SU-DHL-6 (cell line): ENCODE data around the gene GNAO1.

ENCODE experiments used
- H2AFZ ChIP-seq: fragments of 200-600 bp; sonication (generic); 2 replicates; pipeline ENCODE4 v1.6.1; 2014; ENCODE audit warnings: low read depth, mild to moderate bottlenecking, moderate library complexity, mixed read lengths, antibody characterized with exemption, low read length; ENCODE audit not compliant: severe bottlenecking
- H3F3A ChIP-seq: fragments of 200-600 bp; shearing (Covaris generic); 2 replicates; pipeline ENCODE4 v1.6.0; 2016; ENCODE audit warnings: antibody characterized with exemption, mild to moderate bottlenecking; ENCODE audit not compliant: insufficient read depth
- H3K27ac ChIP-seq: fragments of 200-600 bp; sonication (generic); 2 replicates; pipeline ENCODE4 v1.5.1; 2016; ENCODE audit warnings: low read depth, mild to moderate bottlenecking, low read length, moderate library complexity, mixed read lengths
- H3K27me3 ChIP-seq: fragments of 200-600 bp; sonication (generic), shearing (Covaris generic); 2 replicates; pipeline ENCODE4 v1.6.0; 2014; ENCODE audit warnings: mild to moderate bottlenecking, low read length
- H3K36me3 ChIP-seq: fragments of 200-600 bp; sonication (generic); 2 replicates; pipeline ENCODE4 v1.6.1; 2014; ENCODE audit warnings: mild to moderate bottlenecking, low read length, mixed read lengths
- H3K4me2 ChIP-seq: fragments of 300-600, 200-600 bp; shearing (Covaris generic), sonication (generic); 2 replicates; pipeline ENCODE4 v1.6.0; 2014; ENCODE audit warnings: low read length, low read depth, mild to moderate bottlenecking; ENCODE audit not compliant: poor library complexity, severe bottlenecking
- H3K4me3 ChIP-seq: fragments of 200-600 bp; sonication (generic); 2 replicates; pipeline ENCODE4 v1.5.1; 2014; ENCODE audit warnings: antibody characterized with exemption, low read length, mild to moderate bottlenecking, mixed read lengths; ENCODE audit not compliant: insufficient read depth, poor library complexity, severe bottlenecking
- H3K79me2 ChIP-seq: fragments of 200-600 bp; sonication (generic); 2 replicates; pipeline ENCODE4 v1.6.1; 2014; ENCODE audit warnings: mild to moderate bottlenecking, low read length, moderate library complexity; ENCODE audit not compliant: insufficient read depth
- H3K9ac ChIP-seq: fragments of 200-600 bp; sonication (generic); 2 replicates; pipeline ENCODE4 v1.7.0; 2014; ENCODE audit warnings: mild to moderate bottlenecking, low read length
- H3K9me2 ChIP-seq: fragments of 200-600 bp; sonication (generic); replicated peaks from 2 replicates; pipeline ENCODE4 v1.6.1; 2014; ENCODE audit warnings: low read length; ENCODE audit not compliant: insufficient read depth
- H3K9me3 ChIP-seq: fragments of 200-600 bp; sonication (generic); 2 replicates; pipeline ENCODE4 v1.6.1; 2014; ENCODE audit warnings: low read length, mixed read lengths; ENCODE audit not compliant: insufficient read depth
- H4K20me1 ChIP-seq: fragments of 200-600 bp; sonication (generic); 2 replicates; pipeline ENCODE4 v1.6.1; 2014; ENCODE audit warnings: low read depth, mild to moderate bottlenecking, antibody characterized with exemption, low read length, moderate library complexity, mixed read lengths
- EZH2phosphoT487 ChIP-seq: fragments of 200-600 bp; sonication (generic), shearing (Covaris generic); conservative IDR thresholded peaks from 2 replicates; pipeline ENCODE4 v1.6.1; 2018; ENCODE audit warnings: mild to moderate bottlenecking, antibody characterized with exemption, low read length, moderate library complexity, mixed read lengths
- TF ChIP-seq, protein P1 (sequence below): fragments of 200-600 bp; sonication (generic); IDR thresholded peaks from one replicate; pipeline ENCODE4 v1.5.1; 2017; ENCODE audit warnings: antibody characterized with exemption, mild to moderate bottlenecking, low read length, moderate library complexity; ENCODE audit not compliant: insufficient read depth, poor library complexity, severe bottlenecking

The GNAO1 gene

DNA sequence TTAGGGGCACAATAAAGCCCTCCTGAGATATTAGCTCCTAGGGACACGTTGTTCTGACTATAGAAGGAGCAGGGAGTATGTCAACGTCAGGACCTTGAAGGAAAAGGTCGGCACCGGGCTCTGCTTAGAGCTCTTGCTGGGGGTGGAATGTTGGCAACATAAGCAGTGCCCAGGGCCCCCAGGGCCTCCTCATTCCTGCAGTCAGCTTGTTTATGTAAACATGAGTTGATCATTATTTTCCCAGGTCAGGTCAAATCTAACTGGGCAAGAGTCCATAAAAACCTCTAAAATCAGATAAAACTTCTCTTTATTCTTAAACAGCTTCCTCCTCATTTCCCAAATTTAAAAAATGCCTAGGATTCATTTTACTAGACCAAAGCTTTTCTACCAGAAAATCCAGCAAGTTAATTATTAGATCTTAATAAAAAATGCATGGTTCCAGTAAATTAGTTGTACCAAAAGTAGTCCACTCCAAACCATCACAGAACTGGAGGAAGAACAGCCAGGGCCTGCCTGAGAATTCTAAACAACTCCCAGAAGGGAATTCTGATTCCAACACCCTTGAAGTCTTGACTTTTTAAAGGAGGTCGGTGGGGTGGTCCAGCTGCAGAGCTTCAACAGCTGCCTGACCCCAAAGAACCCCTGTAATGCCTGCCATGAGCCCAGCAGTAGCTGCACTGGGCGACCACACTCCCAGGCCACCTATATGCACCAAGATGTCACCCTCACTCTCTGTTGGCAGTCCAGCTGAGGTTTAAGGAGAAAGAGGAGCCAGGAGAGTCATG is 179.8 kb downstream of the GNAO1 start:
- TF ChIP-seq EZH2phosphoT487, result no peak
- TF ChIP-seq, protein P1, sequence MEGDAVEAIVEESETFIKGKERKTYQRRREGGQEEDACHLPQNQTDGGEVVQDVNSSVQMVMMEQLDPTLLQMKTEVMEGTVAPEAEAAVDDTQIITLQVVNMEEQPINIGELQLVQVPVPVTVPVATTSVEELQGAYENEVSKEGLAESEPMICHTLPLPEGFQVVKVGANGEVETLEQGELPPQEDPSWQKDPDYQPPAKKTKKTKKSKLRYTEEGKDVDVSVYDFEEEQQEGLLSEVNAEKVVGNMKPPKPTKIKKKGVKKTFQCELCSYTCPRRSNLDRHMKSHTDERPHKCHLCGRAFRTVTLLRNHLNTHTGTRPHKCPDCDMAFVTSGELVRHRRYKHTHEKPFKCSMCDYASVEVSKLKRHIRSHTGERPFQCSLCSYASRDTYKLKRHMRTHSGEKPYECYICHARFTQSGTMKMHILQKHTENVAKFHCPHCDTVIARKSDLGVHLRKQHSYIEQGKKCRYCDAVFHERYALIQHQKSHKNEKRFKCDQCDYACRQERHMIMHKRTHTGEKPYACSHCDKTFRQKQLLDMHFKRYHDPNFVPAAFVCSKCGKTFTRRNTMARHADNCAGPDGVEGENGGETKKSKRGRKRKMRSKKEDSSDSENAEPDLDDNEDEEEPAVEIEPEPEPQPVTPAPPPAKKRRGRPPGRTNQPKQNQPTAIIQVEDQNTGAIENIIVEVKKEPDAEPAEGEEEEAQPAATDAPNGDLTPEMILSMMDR, result no peak
- Histone ChIP-seq H3K79me2 (peaks cover 11% of the 10 kb centered on the region), H3K4me3 (no peak overlapping the region), H4K20me1 (no peaks in the 10 kb centered on the region), H3K9me2 (no peaks in the 10 kb centered on the region), H3K9ac (no peak overlapping the region), H3K36me3 (no peaks in the 10 kb centered on the region; the same call in 1 of the 2 replicates), H3K27me3 (no peaks in the 10 kb centered on the region), H3K4me2 (no peak overlapping the region), H3K9me3 (no peaks in the 10 kb centered on the region), H2AFZ (no peak overlapping the region), H3F3A (no peaks in the 10 kb centered on the region), H3K27ac (no peak overlapping the region)

DNA sequence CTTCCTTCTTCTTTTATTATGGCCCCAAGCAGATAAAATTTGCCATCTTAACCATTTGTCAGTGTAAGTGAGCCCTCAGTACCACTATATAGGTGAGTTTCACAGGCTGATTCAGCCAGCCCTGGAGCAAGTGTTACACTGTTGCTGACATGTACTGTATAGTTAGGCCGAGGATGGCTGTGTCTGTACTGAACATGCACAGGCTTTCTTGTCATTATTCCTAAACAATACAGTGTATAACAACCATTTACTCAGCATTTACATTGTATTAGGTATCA is 180.3 kb downstream of the GNAO1 start:
- H3K4me3 ChIP-seq, result no peak overlapping the region
- no peaks in the 10 kb centered on the region for H3K27me3 ChIP-seq
- H3F3A ChIP-seq, result no peaks in the 10 kb centered on the region
- H3K27ac ChIP-seq, result no peak overlapping the region
- H3K9me3 ChIP-seq, result no peaks in the 10 kb centered on the region
- no peak overlapping the region for H3K4me2 ChIP-seq
- H3K36me3 ChIP-seq, result no peaks in the 10 kb centered on the region; the same call in 1 of the 2 replicates
- H3K9ac ChIP-seq, result no peak overlapping the region
- no peaks in the 10 kb centered on the region for H3K9me2 ChIP-seq
- no peak overlapping the region for H2AFZ ChIP-seq
- H3K79me2 ChIP-seq, result peaks cover 11% of the 10 kb centered on the region
- TF ChIP-seq, protein P1, result no peak
- TF ChIP-seq EZH2phosphoT487, result no peak
- H4K20me1 ChIP-seq, result no peaks in the 10 kb centered on the region

DNA sequence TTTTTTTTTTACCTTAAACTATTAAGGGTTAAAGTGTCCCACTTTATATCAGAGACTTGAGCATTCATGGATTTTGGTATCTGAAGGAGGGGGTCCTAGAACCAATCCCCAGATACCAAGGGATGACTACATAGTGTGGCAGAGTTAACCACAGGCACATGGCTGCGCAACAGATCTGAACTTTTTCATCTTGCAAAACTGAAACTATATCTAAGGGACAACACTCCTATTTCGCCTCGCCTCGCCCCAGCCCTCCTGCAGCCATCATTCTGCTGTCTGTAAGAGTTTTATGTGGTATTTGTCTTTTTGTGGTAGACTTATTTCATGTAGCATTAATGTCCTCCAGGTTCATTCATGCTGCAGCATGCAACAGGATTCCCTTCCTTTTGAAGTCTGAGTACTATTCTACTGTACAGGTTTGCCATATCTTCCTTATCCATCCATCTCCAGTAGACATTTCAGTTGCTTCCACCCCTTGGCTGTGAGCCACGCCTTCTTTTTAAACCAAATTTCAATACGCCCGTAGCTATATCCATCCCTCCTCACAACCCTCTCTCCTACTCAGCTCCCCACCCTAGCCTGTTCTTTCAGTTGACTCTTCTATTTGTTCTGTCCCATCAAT is 180.8 kb downstream of the GNAO1 start:
- 0 out of 2 replicates have a peak, but pooled peaks cover 4% of the 10 kb centered on the region for H4K20me1 ChIP-seq
- no peak overlapping the region for H3K4me2 ChIP-seq
- TF ChIP-seq, protein P1, result no peak
- no peak for TF ChIP-seq EZH2phosphoT487
- no peaks in the 10 kb centered on the region for H3K9me2 ChIP-seq
- peaks cover 11% of the 10 kb centered on the region for H3K79me2 ChIP-seq
- H3K9ac ChIP-seq, result no peak overlapping the region
- H3K27me3 ChIP-seq, result no peaks in the 10 kb centered on the region
- H3K36me3 ChIP-seq, result no peaks in the 10 kb centered on the region; the same call in 1 of the 2 replicates
- H3F3A ChIP-seq, result 0 out of 2 replicates have a peak, but pooled peaks cover 3% of the 10 kb centered on the region
- H2AFZ ChIP-seq, result no peak overlapping the region
- no peak overlapping the region for H3K4me3 ChIP-seq
- H3K27ac ChIP-seq, result no peak overlapping the region
- no peaks in the 10 kb centered on the region for H3K9me3 ChIP-seq
